NT2/D1 (cell line): ENCODE results near the gene GATC.

Source experiments
- DNase-seq: peaks from one replicate; pipeline ENCODE4 v3.0.0-alpha.2; 2011; ENCODE audit warnings: low read depth, low spot score
- H3K27me3 ChIP-seq: 2 replicates; pipeline ENCODE4 v1.6.0; 2011; ENCODE audit warnings: mild to moderate bottlenecking; ENCODE audit not compliant: insufficient read length, insufficient read depth
- H3K36me3 ChIP-seq: 2 replicates; pipeline ENCODE4 v1.6.1; 2011; ENCODE audit warnings: mild to moderate bottlenecking, low read length, mixed read lengths; ENCODE audit not compliant: insufficient read depth, insufficient read length
- H3K4me1 ChIP-seq: 2 replicates; pipeline ENCODE4 v1.5.1; 2011; ENCODE audit not compliant: insufficient read depth, insufficient read length
- H3K4me3 ChIP-seq: 2 replicates; pipeline ENCODE4 v1.5.1; 2011; ENCODE audit warnings: low read depth; ENCODE audit not compliant: insufficient read length
- H3K9ac ChIP-seq: 2 replicates; pipeline ENCODE4 v1.6.0; 2011; ENCODE audit warnings: low read depth; ENCODE audit not compliant: insufficient read length
- H3K9me3 ChIP-seq: 2 replicates; pipeline ENCODE4 v1.5.1; 2011; ENCODE audit warnings: mild to moderate bottlenecking, low read length; ENCODE audit not compliant: insufficient read depth
- SUZ12 ChIP-seq: IDR thresholded peaks from 2 replicates; pipeline ENCODE4 v1.6.1; 2011; ENCODE audit not compliant: insufficient read length, insufficient read depth; ENCODE audit errors: extremely low read depth
- YY1 ChIP-seq: IDR thresholded peaks from 2 replicates; pipeline ENCODE4 v1.6.1; 2011; ENCODE audit not compliant: insufficient read length, insufficient read depth
- ZNF274 ChIP-seq: IDR thresholded peaks from 2 replicates; pipeline ENCODE4 v1.6.1; 2011; ENCODE audit warnings: mild to moderate bottlenecking, low read depth, low read length

GATC gene

DNA sequence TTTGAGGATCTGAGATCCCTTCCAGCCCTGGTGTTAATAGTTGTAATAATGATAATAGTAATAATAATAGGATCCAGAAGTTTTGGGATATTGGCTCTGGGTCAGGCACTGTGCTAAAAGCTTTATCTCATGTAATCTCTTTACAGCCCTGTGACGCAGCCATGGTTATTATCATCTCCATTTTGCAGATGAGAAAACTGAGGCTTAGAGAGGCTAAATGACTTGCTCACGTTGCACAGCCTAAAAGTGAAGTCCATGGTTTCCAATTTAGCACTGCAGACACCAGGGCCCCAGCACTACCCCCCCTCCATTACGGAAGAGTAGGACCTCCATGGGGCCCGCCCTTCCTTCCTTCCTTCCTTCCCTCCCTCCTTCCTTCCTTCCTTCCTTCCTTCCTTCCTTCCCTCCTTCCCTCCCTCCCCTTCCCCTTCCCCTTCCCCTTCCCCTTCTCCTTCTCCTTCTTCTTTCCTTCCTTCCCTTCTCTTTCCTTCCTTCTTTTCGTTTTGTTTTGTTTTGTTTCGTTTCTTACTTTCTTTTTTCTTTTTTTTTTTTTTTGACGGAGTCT, 23.3 kb upstream of the GATC start:
- Histone ChIP-seq H3K9me3 (no peaks in the 10 kb centered on the region), H3K4me3 (no peak overlapping the region), H3K4me1 (peaks cover 2% of the 10 kb centered on the region), H3K36me3 (no peaks in the 10 kb centered on the region), H3K27me3 (no peaks in the 10 kb centered on the region), H3K9ac (no peak overlapping the region)
- DNase-seq = no peak
- TF ChIP-seq YY1 (no peak), ZNF274 (no peak), SUZ12 (no peak)

DNA sequence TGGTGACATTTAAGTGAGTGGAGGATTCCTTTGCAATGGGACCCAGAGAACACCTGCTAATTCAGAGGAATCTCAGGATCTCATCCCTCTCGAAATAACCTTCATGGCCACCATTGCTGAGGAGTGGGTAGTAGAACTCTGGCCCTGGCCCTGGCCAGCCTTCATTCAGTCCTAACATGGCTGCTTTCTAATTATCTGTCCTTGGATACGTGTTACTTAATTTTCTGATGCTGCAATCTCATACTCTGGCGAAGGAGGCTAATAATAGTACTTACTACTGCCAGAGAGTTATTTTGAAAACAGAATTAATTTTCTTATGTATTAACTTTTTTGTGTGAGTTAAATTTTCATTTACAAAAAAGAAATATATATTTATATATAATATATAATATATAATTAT, 20.4 kb upstream of the GATC start:
- no peak overlapping the region for H3K9ac ChIP-seq
- TF ChIP-seq ZNF274 = no peak
- no peak for TF ChIP-seq YY1
- TF ChIP-seq SUZ12 = no peak
- no peaks in the 10 kb centered on the region for H3K27me3 ChIP-seq
- H3K36me3 ChIP-seq = no peaks in the 10 kb centered on the region
- no peak for DNase-seq
- H3K4me3 ChIP-seq = no peak overlapping the region
- H3K4me1 ChIP-seq = peaks cover 2% of the 10 kb centered on the region
- peaks cover 4% of the 10 kb centered on the region for H3K9me3 ChIP-seq

DNA sequence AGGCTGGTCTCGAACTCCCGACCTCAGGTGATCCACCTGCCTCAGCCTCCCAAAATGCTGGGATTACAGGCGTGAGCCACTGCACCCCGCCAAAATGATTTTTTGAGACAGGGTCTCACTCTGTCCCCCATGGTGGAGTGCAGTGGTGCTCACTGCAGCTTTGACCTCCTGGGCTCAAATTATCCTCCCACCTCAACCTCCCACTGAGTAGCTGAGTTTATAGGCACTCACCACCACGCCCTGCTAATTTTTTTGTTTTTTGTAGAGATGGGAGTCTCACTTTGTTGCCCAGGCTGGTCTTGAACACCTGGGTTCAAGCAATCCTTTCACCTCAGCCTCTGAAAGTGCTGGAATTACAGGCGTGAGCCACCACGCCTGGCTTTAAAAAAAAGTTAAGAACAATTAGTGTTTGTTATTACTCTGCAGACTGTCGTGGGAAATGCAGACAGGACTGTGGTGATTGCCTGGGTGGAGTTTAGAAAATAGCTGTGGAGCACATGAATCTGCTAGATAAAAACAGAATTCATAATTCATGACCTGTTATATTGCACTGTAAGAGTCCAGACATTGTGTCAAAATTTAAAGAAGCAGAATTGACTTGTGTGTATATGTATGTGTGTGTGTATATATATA, 17.5 kb upstream of the GATC start:
- H3K4me1 ChIP-seq = no peaks in the 10 kb centered on the region
- no peak overlapping the region for H3K9ac ChIP-seq
- no peak for DNase-seq
- TF ChIP-seq ZNF274 = no peak
- TF ChIP-seq SUZ12 = no peak
- no peak for TF ChIP-seq YY1
- peaks cover 9% of the 10 kb centered on the region for H3K9me3 ChIP-seq
- no peaks in the 10 kb centered on the region for H3K36me3 ChIP-seq
- no peaks in the 10 kb centered on the region for H3K27me3 ChIP-seq
- H3K4me3 ChIP-seq = no peak overlapping the region

DNA sequence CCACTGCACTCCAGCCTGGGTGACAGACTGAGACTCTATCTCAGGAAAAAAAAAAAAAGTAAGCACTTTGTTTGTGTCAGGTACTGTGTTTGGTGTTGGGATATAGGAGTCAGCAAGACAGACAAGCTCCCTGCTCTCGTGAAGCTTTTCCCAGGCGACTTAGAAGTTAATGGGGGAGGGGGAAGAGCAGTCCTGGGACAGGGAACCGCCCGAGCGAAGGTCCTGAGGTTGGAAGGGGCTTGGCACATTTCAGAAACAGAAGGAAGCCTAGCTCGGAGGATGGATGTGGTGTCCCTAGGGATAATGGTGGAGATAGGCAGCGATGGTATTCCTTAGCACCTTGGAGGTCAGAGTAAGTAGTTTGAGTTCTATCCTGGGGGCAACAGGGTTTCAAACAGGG, 16.9 kb upstream of the GATC start:
- TF ChIP-seq ZNF274 (no peak), SUZ12 (no peak)
- Histone ChIP-seq H3K9me3 (peaks cover 9% of the 10 kb centered on the region), H3K27me3 (no peaks in the 10 kb centered on the region), H3K9ac (no peak overlapping the region), H3K4me3 (no peak overlapping the region), H3K4me1 (no peaks in the 10 kb centered on the region), H3K36me3 (no peaks in the 10 kb centered on the region)
- no peak for DNase-seq

DNA sequence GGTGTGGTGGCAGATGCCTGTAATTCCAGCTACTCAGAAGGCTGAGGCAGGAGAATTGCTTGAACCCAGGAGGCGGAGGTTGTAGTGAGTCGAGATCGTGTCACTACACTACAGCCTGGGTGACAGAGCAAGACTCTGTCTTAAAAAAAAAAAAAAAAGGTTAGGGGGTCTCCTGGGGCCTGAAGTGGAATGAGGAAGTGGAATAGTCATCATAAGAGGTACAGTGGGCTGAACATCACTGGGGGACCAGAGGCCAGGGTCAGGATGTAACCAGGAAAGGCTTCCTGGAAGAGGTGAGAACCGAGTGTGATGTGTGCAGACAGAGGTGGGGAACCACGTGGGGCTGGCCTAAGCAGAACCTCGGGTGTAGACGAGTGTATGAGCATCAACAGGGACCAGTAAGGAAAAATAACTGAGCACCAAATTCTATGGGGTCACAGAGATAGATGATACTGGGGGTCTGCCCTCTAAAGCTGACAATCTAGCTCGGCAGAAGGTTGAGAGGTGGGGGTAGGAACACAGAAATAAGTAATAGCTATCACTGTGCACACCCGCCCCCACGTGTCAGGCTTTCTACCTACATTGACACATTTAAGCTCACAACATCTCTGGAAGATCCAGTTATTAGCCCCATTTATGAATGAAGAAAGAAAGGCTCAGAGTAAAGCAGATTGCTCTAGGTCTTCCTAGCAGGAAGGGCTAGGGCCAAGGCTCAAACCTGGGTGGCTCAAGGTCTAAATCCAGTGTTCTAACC, 13.3 kb upstream of the GATC start:
- no peaks in the 10 kb centered on the region for H3K27me3 ChIP-seq
- H3K36me3 ChIP-seq = no peaks in the 10 kb centered on the region
- peaks cover 4% of the 10 kb centered on the region for H3K4me1 ChIP-seq
- TF ChIP-seq SUZ12 (no peak), ZNF274 (no peak), YY1 (no peak)
- no peak overlapping the region for H3K9ac ChIP-seq
- H3K9me3 ChIP-seq = peaks cover 9% of the 10 kb centered on the region
- no peak for DNase-seq
- no peak overlapping the region for H3K4me3 ChIP-seq

DNA sequence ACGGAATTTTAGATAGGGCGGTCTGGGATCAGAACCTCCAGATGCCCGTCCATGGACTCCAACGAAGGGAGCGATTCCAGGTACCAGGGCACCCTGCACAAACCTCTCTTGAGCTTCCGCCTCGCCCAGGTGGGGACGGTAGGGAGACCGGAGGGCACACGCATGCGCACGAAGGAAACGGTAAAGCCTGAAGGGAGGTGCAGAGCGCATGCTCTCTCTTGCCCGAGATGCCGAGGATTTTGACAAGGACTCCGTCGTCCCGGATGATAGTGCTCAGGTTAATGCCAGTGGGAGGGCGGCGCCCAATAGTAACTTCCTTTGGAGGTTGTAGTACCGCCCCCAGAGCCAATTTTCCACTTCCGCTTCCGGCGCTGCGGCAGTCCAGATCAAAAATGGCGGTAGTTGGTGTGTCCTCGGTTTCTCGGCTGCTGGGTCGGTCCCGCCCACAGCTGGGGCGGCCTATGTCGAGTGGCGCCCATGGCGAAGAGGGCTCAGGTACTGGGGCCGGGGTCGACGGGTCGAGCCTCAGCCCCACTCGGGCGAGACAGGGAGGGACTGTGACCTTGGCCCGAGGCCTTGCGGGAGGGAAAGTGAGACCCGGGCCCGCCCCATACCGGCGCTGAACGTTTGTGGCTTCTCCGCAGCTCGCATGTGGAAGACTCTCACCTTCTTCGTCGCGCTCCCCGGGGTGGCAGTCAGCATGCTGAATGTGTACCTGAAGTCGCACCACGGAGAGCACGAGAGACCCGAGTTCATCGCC, 8.3 kb upstream of the GATC start, which contains the start of gene COX6A1:
COX6A1 (plus strand) TSS at position 379 of the 760 bp plus-strand sequence; CDS start at position 393, 14 bp downstream.
- peak; percentile 88 for TF ChIP-seq YY1
- no peak for TF ChIP-seq SUZ12
- DNase-seq = peak; percentile 99
- H3K4me3 ChIP-seq = peak within 1 kb of the TSS; percentile 86
- peak within 1 kb of the TSS; percentile 95 for H3K9ac ChIP-seq
- peaks cover 36% of the 10 kb centered on the region for H3K36me3 ChIP-seq
- H3K4me1 ChIP-seq = peaks cover 4% of the 10 kb centered on the region
- no peaks in the 10 kb centered on the region for H3K9me3 ChIP-seq
- no peaks in the 10 kb centered on the region for H3K27me3 ChIP-seq
